Measurements from ENCODE around the gene ENOPH1. TPM values are rescaled to one million over a fixed set of nuclear protein-coding genes. Genes with fewer than 3 reads are reported as not detected.

Gene ENOPH1
- total RNA-seq (10 to 100 TPM; 13.9 to 20.8 TPM), polyA plus RNA-seq (ENCODE audit: insufficient read depth, low read depth, low replicate concordance) (19.9 TPM)
- long read RNA-seq, donor 1, transcript ENOPH1-201 (6 exons, 2,025 nt): major isoform, 17 of 18 reads
- long read RNA-seq, donor 1, partial matches to known transcripts: 0 of 18 reads
- long read RNA-seq, donor 1, other reads (novel, unspliced or antisense): 0 of 18 reads
- long read RNA-seq, donor 2, transcript ENOPH1-201 (6 exons, 2,025 nt): major isoform, 12 of 14 reads
- long read RNA-seq, donor 2, partial matches to known transcripts: 0 of 14 reads
- long read RNA-seq, donor 2, other reads (novel, unspliced or antisense): 0 of 14 reads

DNA sequence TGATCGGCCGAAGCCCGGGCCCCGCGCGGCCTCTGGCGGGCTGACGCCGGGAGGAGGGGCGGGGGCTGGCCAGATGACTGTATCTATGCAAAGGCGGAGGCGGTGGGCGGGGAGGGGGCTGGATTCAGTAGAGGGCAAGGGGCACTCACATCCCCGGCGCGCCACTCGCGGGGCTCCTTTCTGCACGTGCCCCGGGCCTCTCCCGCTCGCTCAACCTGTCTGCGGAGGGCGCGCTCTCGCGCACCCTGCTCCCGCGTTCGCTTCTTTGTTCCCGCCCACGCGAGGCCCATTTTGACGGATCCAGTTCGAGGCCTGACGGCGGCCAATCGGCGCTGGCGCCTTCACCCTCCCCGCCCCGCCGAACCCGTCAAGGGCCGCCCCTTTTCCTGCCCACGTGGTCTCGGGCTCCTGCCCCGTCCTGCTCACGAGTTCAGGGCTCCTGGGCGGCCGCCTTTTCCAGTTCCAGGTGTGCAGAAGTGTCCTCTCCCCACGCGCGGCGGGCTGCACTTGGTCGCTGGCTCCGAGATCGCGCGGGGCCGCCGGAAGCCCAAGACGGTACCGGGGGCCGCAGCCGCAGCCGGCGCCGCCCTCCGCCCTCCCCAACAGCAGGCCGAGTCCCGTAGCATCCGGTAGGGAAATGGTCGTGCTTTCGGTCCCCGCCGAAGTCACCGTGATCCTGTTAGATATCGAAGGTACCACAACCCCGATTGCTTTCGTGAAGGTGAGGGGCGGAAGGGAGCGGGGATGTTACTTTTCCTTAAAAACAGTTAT is at the start of gene ENOPH1, which contains the start of gene HNRNPDL:
ENOPH1 (plus strand) TSS at position 398 of the 771 bp plus-strand sequence; CDS start at position 638, 240 bp downstream.
HNRNPDL (minus strand) TSS at position 270 of the 771 bp plus-strand sequence. CDS start 772 bp downstream, outside the sequence.
- DNase-seq: peak; percentile 98
- intact Hi-C loops (cut with DNase I; ENCODE audit: low total_unique reads): loop anchor here (5.0 kb wide), 1 partner anchor 58 kb away; the partner anchor contains the start of gene HNRNPD
- Histone ChIP-seq H3K4me1 (peaks cover 9% of the 10 kb centered on the region), H3K36me3 (ENCODE audit: low read depth, missing control alignments) (no peaks in the 10 kb centered on the region), H3K9me3 (no peaks in the 10 kb centered on the region), H3K27me3 (no peaks in the 10 kb centered on the region), H3K4me3 (peak within 1 kb of the TSS; percentile 98), H3K27ac (peak within 1 kb of the TSS; percentile 98 to 99)
- TF ChIP-seq, protein P1, sequence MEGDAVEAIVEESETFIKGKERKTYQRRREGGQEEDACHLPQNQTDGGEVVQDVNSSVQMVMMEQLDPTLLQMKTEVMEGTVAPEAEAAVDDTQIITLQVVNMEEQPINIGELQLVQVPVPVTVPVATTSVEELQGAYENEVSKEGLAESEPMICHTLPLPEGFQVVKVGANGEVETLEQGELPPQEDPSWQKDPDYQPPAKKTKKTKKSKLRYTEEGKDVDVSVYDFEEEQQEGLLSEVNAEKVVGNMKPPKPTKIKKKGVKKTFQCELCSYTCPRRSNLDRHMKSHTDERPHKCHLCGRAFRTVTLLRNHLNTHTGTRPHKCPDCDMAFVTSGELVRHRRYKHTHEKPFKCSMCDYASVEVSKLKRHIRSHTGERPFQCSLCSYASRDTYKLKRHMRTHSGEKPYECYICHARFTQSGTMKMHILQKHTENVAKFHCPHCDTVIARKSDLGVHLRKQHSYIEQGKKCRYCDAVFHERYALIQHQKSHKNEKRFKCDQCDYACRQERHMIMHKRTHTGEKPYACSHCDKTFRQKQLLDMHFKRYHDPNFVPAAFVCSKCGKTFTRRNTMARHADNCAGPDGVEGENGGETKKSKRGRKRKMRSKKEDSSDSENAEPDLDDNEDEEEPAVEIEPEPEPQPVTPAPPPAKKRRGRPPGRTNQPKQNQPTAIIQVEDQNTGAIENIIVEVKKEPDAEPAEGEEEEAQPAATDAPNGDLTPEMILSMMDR (IDR thresholded peaks at IDR 0.05): no peak
- TF ChIP-seq POLR2A (IDR thresholded peaks at IDR 0.05): peak; percentile 72
- WGBS, 2 donors: 1% methylated on average over 24 to 75 of the region's 83 CpGs

DNA sequence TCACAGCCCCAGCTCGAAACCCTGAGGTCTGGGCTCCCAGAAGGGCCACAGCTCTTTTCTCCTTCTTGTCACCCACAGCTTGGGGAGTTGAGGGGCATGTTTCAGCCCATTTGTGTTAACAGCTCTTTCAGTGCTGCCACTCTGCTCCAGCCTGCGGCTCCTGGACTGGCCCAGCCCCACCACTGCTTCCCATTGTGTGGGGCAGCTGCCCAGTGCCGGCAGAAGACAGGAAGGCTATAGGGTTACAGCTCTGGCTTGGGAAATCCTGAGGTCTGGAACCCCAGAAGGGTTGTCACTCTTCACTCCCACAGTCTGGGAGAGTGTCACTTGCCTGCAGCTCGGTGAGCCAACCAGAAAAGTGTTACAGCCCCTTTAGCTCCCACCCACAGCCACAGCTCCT is 49.6 kb upstream of the ENOPH1 start:
- Histone ChIP-seq H3K4me3 (no peak overlapping the region), H3K4me1 (peaks cover 5% of the 10 kb centered on the region), H3K27ac (no peak overlapping the region), H3K27me3 (no peaks in the 10 kb centered on the region), H3K9me3 (no peaks in the 10 kb centered on the region), H3K36me3 (ENCODE audit: low read depth, missing control alignments) (no peaks in the 10 kb centered on the region)
- 90 to 100% methylated on average over 3 to 4 of the region's 4 CpGs for WGBS, 2 donors
- intact Hi-C loops (cut with DNase I; ENCODE audit: low total_unique reads): no loop called here
- no peak for TF ChIP-seq POLR2A (IDR thresholded peaks at IDR 0.05)
- TF ChIP-seq, protein P1 (IDR thresholded peaks at IDR 0.05): no peak
- no peak for DNase-seq

DNA sequence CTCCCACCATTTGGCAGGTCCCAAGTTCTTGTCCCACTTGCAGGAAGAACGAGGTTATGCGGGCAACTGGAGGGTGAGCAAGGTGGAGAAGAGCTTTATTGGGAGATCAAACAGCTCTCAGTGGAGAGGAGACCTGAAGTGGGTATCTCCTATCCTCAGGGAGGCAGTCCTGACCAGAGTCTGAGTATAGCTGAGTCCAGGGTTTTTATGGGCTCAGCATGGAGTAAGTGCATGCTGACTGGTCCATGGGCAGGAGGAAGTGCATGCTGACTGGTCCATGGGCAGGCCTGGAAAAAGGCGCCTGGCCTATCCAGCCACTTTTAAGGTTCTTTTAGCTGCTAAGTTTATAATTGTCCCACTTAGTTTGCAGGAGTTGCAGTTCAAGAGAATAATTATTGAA is 49.2 kb upstream of the ENOPH1 start:
- DNase-seq: no peak
- Histone ChIP-seq H3K4me1 (peaks cover 2% of the 10 kb centered on the region), H3K27ac (no peak overlapping the region), H3K4me3 (no peak overlapping the region), H3K9me3 (no peaks in the 10 kb centered on the region), H3K36me3 (ENCODE audit: low read depth, missing control alignments) (no peaks in the 10 kb centered on the region), H3K27me3 (no peaks in the 10 kb centered on the region)
- intact Hi-C loops (cut with DNase I; ENCODE audit: low total_unique reads): no loop called here
- WGBS, 2 donors: 95 to 98% methylated on average over 3 of the region's 3 CpGs
- TF ChIP-seq, protein P1 (IDR thresholded peaks at IDR 0.05): no peak
- no peak for TF ChIP-seq POLR2A (IDR thresholded peaks at IDR 0.05)

DNA sequence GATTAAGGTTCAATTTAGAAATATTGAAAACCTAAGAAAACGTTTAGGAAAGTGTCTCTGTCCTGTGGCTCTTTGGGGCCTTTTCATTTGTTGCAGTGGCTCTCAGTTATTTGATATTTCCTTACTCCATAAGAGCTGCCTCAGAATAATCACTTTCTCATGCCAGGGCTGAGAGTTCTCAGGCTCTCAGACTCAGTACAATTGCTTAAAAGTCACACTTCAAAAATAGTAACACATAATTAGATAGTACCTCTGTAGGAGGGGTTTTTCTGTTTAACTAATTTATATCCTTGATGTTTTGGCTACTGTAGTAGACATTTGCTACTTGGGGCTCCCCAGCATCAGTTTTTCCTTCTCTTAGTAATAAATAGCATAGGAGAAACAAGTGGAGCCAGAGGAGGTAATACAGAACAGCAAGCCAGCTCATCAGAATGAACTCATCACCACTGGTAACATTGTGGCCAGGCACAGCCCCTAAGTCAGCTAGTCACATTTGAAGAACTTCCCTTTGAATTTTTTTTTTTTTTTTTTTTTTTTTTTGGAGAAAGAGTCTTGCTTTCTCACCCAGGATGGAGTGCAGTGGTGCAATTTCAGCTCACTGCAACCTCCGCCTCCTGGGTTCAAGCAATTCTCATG is 48.6 kb upstream of the ENOPH1 start:
- DNase-seq: peak; percentile 29
- WGBS, 2 donors: 83 to 89% methylated on average over 2 of the region's 2 CpGs
- intact Hi-C loops (cut with DNase I; ENCODE audit: low total_unique reads): no loop called here

More for the DNA sequence above, 48.6 kb upstream of the ENOPH1 start:
- Histone ChIP-seq H3K27ac (no peak overlapping the region), H3K4me1 (no peaks in the 10 kb centered on the region), H3K36me3 (ENCODE audit: low read depth, missing control alignments) (no peaks in the 10 kb centered on the region), H3K27me3 (no peaks in the 10 kb centered on the region), H3K9me3 (no peaks in the 10 kb centered on the region), H3K4me3 (no peak overlapping the region)
- TF ChIP-seq POLR2A (IDR thresholded peaks at IDR 0.05): no peak
- TF ChIP-seq, protein P1 (IDR thresholded peaks at IDR 0.05): no peak
